ENCODE data around the gene DTX3. TPM values are rescaled to one million over a fixed set of nuclear protein-coding genes. Genes with fewer than 3 reads are reported as not detected.
"Not testable (repeated sequence)": the region's sequence is repeated elsewhere in the genome, so short reads cannot be mapped to it uniquely, and the experiment has no call there.

The DTX3 gene
- total RNA-seq, 1 donor from 2014 or later, result 31.0 TPM

GRCh38 chr12:57616383-57617101, 11.9 kb downstream of the DTX3 start:
- peak; percentile 54 for DNase-seq (ENCODE audit: low spot score)
- intact Hi-C loops (cut with DNase I), result no loop called here

DNA sequence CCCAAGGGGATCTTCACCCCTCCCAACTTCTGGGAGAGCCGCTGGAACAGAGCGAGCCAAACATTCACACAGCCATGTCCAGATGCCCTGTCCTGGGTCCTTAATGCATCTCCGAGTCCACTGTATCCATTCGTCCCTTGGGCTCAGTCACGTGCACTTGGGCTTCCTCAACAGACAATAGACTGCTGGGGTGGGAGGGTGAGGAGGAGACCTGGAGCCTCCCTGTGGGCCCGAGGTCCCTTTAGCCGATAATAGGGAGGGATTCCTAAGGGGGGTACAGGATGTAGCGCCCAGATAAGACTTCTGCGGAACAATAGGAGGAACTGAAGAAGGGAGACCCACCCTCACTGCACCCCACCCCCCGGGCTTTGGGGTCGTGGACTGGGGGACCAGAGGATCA, 13.3 kb downstream of the DTX3 start:
- peak; percentile 75 for DNase-seq (ENCODE audit: low spot score)
- intact Hi-C loops (cut with DNase I), result no loop called here

DNA sequence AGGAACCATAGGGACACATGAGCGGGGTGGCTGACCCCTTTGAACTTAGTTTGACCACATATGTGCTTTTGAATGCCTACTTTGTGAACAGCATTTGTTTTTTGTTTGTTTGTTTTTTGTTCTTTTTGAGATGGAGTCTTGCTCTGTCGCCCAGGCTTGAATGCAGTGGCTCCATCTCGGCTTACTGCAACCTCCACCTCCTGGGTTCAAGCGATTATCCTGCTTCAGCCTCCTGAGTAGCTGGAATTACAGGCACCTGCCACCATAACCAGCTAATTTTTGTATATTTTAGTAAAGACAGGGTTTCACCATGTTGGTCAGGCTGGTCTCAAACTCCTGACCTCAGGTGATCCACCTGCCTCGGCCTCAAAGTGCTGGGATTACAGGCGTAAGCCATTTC, 13.8 kb downstream of the DTX3 start:
- DNase-seq (ENCODE audit: low spot score), result peak; percentile 22
- intact Hi-C loops (cut with DNase I), result not testable (repeated sequence)

DNA sequence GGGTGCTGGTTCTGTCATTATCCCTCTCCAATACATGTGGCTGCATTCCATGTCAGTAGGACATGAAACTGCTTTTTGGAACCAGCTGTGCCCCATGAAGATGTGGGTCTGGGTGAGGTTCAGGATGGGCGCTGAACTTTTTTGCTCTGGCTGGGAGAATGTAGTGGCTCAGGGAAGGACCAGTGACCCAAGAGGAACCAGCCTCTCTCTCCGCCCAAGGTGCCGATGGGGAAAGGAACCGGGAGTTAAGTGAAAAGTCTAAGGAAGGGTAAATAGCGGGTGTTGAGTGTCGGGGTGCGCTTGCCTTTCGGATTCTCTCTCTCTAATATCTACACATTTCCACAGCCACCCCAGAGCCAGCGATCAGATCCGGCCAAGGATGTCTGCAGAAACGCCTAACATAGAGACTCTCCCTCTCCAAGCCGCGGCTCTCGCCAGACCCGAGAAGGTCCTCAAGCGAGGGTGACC, 14.4 kb downstream of the DTX3 start:
- DNase-seq (ENCODE audit: low spot score), result peak; percentile 74
- intact Hi-C loops (cut with DNase I), result no loop called here

- peak; percentile 49 for DNase-seq (ENCODE audit: low spot score)
- intact Hi-C loops (cut with DNase I), result no loop called here
Observed at GRCh38 chr12:57619434-57620244, 15.0 kb downstream of the DTX3 start.

GRCh38 chr12:57620245-57620935, 15.8 kb downstream of the DTX3 start:
- DNase-seq (ENCODE audit: low spot score), result peak; percentile 19
- intact Hi-C loops (cut with DNase I), result no loop called here

- intact Hi-C loops (cut with DNase I), result no loop called here
- peak; percentile 73 for DNase-seq (ENCODE audit: low spot score)
Observed at GRCh38 chr12:57620936-57621496, 16.4 kb downstream of the DTX3 start.

DNA sequence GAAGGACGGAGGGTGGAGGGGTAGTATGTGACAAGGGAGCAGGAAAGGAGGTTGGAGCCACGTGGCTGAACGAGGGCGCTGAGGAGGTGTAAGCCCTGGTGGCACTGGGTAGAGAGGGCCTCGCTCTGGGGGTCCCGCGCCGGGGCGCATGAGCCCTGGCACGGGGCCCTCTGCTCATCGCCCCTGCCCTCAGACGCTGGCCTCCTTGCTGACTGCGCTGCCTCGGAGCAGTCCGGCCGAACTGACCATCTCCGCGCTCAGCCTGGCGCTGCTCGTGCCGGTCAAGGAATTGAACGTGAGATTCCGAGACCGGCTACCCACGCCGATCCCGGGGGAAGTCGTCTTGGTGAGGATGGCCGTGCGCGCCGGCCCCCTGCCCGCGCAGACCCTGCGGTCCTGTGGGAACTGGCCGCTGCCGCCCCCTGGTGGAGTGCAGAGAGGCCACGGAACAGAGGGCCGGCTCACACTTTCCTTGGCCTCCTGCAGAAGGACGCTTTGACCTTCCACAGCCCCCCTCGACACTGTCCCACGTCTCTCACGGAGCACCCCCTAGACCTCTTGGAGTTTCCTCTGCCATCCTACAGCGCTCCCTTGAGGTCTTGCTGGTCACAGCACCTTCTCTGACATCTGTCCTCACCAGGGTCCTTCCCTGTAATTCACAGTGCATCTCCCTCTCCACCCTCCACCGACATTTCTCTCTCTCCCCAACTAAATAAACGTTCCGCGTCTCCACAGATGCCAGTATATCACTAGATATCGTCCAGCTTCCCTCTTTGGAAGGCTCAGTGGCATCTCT, 17.1 kb downstream of the DTX3 start:
- intact Hi-C loops (cut with DNase I), result loop anchor here (1.0 kb wide), 1 partner anchor 38 kb away; no protein-coding TSS in a partner anchor

DNA sequence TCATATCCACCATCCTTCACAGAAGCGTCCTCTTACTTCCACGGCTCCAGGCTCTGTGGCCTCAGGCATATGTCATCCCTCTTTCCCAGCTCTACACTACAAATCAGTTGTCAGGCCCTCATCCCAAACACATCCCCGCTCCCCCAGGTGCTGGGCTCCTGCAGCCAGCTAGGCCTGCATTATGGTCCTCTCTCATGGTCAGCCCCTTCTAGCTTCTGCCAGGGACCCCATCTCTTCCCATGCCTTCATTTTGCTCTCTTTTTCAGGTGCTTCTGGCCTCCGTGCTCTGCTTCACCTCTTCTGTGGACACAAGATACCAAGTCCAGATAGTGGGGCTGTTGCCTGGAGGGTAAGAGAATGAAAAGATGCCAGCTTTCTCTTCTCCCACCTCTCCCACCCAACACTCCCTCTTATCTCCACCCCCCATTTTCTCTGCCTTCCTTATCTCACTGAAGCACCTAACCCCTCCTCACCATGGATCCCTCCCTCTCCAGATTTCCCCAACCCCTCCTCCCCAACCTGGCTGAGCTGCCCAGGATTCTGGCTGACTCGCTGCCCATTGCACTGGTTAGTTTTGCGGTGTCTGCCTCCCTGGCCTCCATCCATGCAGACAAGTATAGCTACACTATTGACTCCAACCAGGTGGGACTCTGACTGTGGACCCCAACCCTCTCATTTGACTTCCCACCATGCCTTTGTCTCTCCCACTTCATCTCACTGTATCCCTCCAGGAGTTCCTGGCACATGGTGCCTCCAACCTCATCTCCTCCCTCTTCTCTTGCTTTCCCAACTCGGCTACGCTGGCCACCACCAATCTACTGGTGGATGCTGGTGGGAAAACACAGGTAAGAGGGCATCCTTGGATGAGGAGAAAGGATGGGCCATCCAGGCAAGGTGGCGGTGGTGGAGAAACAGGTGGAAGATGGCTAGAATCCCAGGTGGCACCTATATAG, 17.9 kb downstream of the DTX3 start:
- intact Hi-C loops (cut with DNase I), result loop anchor here (1.0 kb wide), 1 partner anchor 39 kb away; no protein-coding TSS in a partner anchor
- peak; percentile 44 for DNase-seq (ENCODE audit: low spot score)

More for the DNA sequence above, 17.1 kb downstream of the DTX3 start:
- DNase-seq (ENCODE audit: low spot score), result peak; percentile 81

DNA sequence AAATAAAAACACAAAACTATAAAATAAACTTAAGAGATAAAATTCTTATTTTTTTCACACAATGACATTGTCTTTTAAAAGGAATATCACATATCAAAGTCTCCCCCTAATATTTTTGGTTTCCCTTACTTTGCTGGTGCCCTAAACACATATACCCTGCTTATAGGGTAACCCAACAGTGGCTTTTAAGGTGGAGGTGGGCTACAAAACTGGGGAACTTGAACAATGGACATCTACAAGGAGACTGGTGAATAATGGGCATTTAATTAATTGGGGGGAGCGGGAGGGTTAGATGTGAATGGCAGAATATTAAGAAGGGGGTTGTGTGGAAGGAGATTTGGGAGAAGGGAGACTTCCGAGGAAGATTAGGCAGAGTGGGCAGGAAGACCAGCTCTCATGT, 18.8 kb downstream of the DTX3 start:
- intact Hi-C loops (cut with DNase I), result no loop called here
- DNase-seq (ENCODE audit: low spot score), result peak; percentile 10

- intact Hi-C loops (cut with DNase I), result no loop called here
- peak; percentile 72 for DNase-seq (ENCODE audit: low spot score)
Observed at GRCh38 chr12:57623811-57624390, 19.3 kb downstream of the DTX3 start.

GRCh38 chr12:57624441-57625220, 20.0 kb downstream of the DTX3 start:
- intact Hi-C loops (cut with DNase I), result no loop called here
- DNase-seq (ENCODE audit: low spot score), result peak; percentile 46

GRCh38 chr12:57625261-57626032, 20.8 kb downstream of the DTX3 start:
- intact Hi-C loops (cut with DNase I), result no loop called here
- DNase-seq (ENCODE audit: low spot score), result peak; percentile 38

GRCh38 chr12:57626111-57626920, 21.7 kb downstream of the DTX3 start:
- intact Hi-C loops (cut with DNase I), result no loop called here
- DNase-seq (ENCODE audit: low spot score), result peak; percentile 38

GRCh38 chr12:57626921-57627445, 22.4 kb downstream of the DTX3 start:
- intact Hi-C loops (cut with DNase I), result no loop called here
- DNase-seq (ENCODE audit: low spot score), result peak; percentile 33
